Chondrocyte (in vitro differentiated cells): ENCODE measurements around the gene CWC27. TPM values are rescaled to one million over a fixed set of nuclear protein-coding genes. Genes with fewer than 3 reads are reported as not detected.
A peak's percentile ranks its signal among the peaks of the same experiment; 100 is the strongest.

Source experiments
- DNase-seq: peaks from one replicate; pipeline ENCODE4 v3.0.0; 2021; ENCODE audit warnings: mixed read lengths, low spot score
- H3K27ac Mint-ChIP-seq: one replicate; pipeline ENCODE4 v1.8.0; 2021; ENCODE audit warnings: mild to moderate bottlenecking, moderate library complexity, mixed read lengths; ENCODE audit not compliant: unreplicated experiment
- H3K27me3 Mint-ChIP-seq: 2 replicates; pipeline ENCODE4 v1.8.0; 2021; ENCODE audit warnings: low read depth, mixed read lengths
- H3K36me3 Mint-ChIP-seq: 2 replicates; pipeline ENCODE4 v1.8.0; 2021; ENCODE audit warnings: low read depth, mixed read lengths
- H3K4me1 Mint-ChIP-seq: 2 replicates; pipeline ENCODE4 v1.8.0; 2021; ENCODE audit warnings: low read depth, mild to moderate bottlenecking, mixed read lengths
- H3K4me3 Mint-ChIP-seq: one replicate; pipeline ENCODE4 v1.8.0; 2021; ENCODE audit warnings: mild to moderate bottlenecking, moderate library complexity, mixed read lengths; ENCODE audit not compliant: unreplicated experiment
- H3K9me3 Mint-ChIP-seq: 2 replicates; pipeline ENCODE4 v1.8.0; 2021; ENCODE audit warnings: low read depth, mixed read lengths
- long read RNA-seq: library from polyadenylated mRNA; stranded (forward); transcript quantifications from one replicate; pipeline ENCODE4 v2.0.0, GENCODE V29; 2021
- total RNA-seq: library from RNA; stranded (reverse); gene quantifications from 3 replicates; pipeline ENCODE4 v1.2.1, GENCODE V29; 2021
- TF ChIP-seq, protein P1 (sequence below): fragments of 200-600 bp; sonication (generic); IDR thresholded peaks from 2 replicates; pipeline ENCODE4 v1.5.0; 2021; ENCODE audit warnings: antibody characterized with exemption, mild to moderate bottlenecking, moderate library complexity

The CWC27 gene, protein sequence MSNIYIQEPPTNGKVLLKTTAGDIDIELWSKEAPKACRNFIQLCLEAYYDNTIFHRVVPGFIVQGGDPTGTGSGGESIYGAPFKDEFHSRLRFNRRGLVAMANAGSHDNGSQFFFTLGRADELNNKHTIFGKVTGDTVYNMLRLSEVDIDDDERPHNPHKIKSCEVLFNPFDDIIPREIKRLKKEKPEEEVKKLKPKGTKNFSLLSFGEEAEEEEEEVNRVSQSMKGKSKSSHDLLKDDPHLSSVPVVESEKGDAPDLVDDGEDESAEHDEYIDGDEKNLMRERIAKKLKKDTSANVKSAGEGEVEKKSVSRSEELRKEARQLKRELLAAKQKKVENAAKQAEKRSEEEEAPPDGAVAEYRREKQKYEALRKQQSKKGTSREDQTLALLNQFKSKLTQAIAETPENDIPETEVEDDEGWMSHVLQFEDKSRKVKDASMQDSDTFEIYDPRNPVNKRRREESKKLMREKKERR
- total RNA-seq = 19.5 to 22.4 TPM (median 20.0 TPM) in 3 replicates
- long read RNA-seq, transcript CWC27-201 (14 exons, 2,078 nt) = major isoform, 31 of 36 reads
- long read RNA-seq, partial matches to known transcripts = 5 of 36 reads
- long read RNA-seq, other reads (novel, unspliced or antisense) = 0 of 36 reads

DNA sequence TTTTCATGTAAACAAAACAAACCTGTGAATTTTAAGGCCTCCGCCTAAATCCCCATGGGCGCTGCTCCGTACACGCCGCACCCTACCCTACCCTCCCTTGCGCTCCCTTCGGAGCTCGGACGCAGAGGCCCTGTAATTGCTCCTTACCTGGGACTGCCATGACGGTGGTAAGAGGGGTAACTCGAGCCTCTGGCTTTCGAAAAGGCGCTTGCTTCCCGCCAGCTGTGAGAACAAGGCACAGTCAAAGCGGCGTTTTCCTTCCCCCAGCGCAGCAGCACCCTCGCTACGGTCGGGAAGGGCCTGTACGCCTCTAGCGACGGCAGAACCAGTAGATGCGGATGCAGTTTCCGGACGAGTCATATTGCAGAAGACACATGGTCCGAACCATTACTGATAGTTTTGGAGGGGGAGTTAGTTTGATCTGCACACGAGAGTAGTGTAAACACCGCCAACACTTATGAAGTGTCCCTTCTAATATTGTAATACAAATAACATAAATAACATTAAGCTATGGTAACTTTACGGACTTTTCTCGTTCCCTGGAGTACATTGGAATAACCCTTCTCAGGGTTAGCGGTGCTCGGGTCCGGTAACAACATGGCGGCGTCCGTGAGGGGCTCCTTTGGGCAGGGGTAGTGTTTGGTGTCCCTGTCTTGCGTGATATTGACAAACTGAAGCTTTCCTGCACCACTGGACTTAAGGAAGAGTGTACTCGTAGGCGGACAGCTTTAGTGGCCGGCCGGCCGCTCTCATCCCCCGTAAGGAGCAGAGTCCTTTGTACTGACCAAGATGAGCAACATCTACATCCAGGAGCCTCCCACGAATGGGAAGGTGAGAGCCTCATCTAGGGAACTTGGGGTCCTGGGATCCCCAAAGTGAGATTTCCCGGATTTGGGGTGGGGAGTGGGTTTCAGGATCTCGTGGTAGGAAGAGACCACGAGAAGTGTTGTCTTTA lies at the start of gene CWC27, which contains the start of gene SREK1IP1:
TSS of gene CWC27 (plus strand) at position 573 of the 955 bp plus-strand sequence. CDS start at position 790, 217 bp downstream.
TSS of gene SREK1IP1 (minus strand) at position 334 of the 955 bp plus-strand sequence. CDS start at position 160, 174 bp downstream.
- Mint-ChIP-seq H3K4me1 (peaks cover 43% of the 10 kb centered on the region), H3K4me3 (peak within 1 kb of the TSS; percentile 92), H3K9me3 (no peaks in the 10 kb centered on the region), H3K36me3 (peaks cover 13% of the 10 kb centered on the region), H3K27ac (peak within 1 kb of the TSS; percentile 94), H3K27me3 (no peaks in the 10 kb centered on the region)
- no peak for DNase-seq
- TF ChIP-seq, protein P1, sequence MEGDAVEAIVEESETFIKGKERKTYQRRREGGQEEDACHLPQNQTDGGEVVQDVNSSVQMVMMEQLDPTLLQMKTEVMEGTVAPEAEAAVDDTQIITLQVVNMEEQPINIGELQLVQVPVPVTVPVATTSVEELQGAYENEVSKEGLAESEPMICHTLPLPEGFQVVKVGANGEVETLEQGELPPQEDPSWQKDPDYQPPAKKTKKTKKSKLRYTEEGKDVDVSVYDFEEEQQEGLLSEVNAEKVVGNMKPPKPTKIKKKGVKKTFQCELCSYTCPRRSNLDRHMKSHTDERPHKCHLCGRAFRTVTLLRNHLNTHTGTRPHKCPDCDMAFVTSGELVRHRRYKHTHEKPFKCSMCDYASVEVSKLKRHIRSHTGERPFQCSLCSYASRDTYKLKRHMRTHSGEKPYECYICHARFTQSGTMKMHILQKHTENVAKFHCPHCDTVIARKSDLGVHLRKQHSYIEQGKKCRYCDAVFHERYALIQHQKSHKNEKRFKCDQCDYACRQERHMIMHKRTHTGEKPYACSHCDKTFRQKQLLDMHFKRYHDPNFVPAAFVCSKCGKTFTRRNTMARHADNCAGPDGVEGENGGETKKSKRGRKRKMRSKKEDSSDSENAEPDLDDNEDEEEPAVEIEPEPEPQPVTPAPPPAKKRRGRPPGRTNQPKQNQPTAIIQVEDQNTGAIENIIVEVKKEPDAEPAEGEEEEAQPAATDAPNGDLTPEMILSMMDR = peak; percentile 50

DNA sequence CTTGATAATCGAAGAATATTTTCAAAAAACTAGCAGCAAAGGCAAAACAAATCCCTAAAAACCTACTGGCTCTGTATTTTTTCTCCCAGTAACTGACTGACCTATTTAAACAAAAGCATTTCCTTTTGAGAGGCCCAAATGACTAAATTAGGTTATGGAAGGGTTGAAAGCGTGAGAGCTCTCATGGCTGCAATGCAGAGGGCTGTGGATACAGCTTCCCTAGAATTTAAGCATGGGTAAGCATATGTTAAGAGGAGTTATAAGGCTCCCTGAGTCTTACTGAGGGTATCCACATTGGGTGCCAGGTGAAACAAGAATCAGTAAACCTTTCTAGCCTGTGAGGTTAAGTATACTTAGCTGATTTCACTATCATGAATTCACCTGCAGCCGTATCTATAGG lies 46.1 kb upstream of the CWC27 start:
- no peaks in the 10 kb centered on the region for H3K27me3 Mint-ChIP-seq
- H3K4me3 Mint-ChIP-seq = no peak overlapping the region

DNA sequence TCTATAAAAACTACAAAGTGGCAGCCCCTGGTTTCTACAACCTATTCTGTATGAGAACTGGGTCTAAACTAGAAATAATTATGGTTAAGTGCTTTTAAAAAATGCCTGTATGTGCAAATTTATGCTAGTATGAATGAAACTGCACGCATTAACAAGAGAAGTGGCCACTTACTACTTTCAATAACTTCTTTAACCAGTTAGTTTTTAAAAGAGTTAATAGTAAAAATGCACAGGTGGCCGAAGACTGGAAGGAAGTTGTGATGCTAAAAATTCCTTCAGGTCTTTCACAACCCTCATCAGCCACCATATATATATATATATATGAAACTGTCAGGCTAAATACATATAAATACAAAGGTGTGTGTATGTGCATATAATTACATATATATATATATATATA lies 41.6 kb upstream of the CWC27 start:
- TF ChIP-seq, protein P1 = no peak
- H3K4me1 Mint-ChIP-seq = no peaks in the 10 kb centered on the region
- DNase-seq = no peak
- H3K36me3 Mint-ChIP-seq = peaks cover 23% of the 10 kb centered on the region
- H3K4me3 Mint-ChIP-seq = no peak overlapping the region
- H3K9me3 Mint-ChIP-seq = peaks cover 2% of the 10 kb centered on the region
- H3K27ac Mint-ChIP-seq = no peak overlapping the region
- H3K27me3 Mint-ChIP-seq = no peaks in the 10 kb centered on the region

More for the DNA sequence above, 46.1 kb upstream of the CWC27 start:
- Mint-ChIP-seq H3K27ac (no peak overlapping the region), H3K4me1 (no peaks in the 10 kb centered on the region), H3K36me3 (peaks cover 16% of the 10 kb centered on the region), H3K9me3 (no peaks in the 10 kb centered on the region)
- DNase-seq = no peak
- TF ChIP-seq, protein P1 = no peak

DNA sequence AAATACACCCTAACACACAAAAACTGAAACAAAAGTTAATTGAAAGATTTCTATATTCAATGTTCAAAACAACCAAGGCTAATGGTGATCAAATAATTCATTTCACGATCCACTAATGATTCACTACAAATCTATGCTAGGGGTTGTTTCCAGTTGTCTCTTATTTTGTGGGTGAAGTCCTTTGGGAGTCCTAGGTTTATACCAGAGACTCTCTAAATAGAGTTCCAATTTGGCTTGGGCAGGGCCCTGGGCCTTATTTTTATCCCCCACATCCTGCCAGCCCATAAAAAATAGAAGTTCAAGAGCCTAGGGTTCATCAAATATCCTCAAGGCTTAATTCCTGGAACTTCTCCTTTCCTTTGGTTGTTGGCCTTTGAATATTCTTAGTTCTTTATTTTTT lies 26.3 kb upstream of the CWC27 start:
- H3K27me3 Mint-ChIP-seq = no peaks in the 10 kb centered on the region
- no peak overlapping the region for H3K27ac Mint-ChIP-seq
- no peaks in the 10 kb centered on the region for H3K9me3 Mint-ChIP-seq
- TF ChIP-seq, protein P1 = no peak
- no peak for DNase-seq
- peaks cover 6% of the 10 kb centered on the region for H3K36me3 Mint-ChIP-seq
- H3K4me1 Mint-ChIP-seq = peaks cover 4% of the 10 kb centered on the region
- H3K4me3 Mint-ChIP-seq = no peak overlapping the region

DNA sequence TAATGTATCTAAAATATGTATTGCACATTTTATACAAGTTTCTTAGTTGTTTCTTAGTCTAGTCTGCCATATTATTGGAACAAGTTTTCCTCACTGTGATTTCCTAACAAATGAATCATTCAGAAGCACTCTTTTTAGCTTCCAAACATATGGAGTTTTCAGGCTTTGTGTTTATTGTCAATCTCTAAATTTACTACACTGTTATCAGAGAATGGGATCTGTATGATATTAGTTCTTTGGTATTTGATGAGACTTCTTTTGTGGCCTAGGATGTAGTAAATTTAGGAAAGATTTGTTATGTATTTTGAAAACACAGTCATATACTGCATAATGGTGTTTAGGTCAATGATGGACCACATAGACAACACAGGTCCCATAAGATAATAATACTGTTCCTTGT lies 25.9 kb upstream of the CWC27 start:
- Mint-ChIP-seq H3K27ac (no peak overlapping the region), H3K36me3 (peaks cover 6% of the 10 kb centered on the region), H3K27me3 (no peaks in the 10 kb centered on the region), H3K9me3 (no peaks in the 10 kb centered on the region), H3K4me1 (peaks cover 4% of the 10 kb centered on the region), H3K4me3 (no peak overlapping the region)
- TF ChIP-seq, protein P1 = no peak
- no peak for DNase-seq
